HAP-1 (cell line): ENCODE data around the gene AGAP1.

ENCODE experiments used
- DNase-seq, 2 experiments: peaks; one replicate each; pipeline ENCODE4 v3.0.0-alpha.2; 2016 to 2020; ENCODE audit warnings: low spot score in 2 of 2
- H3K27me3 ChIP-seq: fragments of 250-450 bp; sonication (Bioruptor Pico); 2 replicates; pipeline ENCODE4 v1.5.1; 2020; ENCODE audit warnings: low read depth, mild to moderate bottlenecking, moderate library complexity
- H3K36me3 ChIP-seq: fragments of 250-450 bp; sonication (Bioruptor Pico); replicated peaks from 2 replicates; pipeline ENCODE4 v1.5.1; 2020; ENCODE audit warnings: mild to moderate bottlenecking
- H3K4me1 ChIP-seq: fragments of 250-450 bp; sonication (Bioruptor Pico); 2 replicates; pipeline ENCODE4 v1.5.1; 2020; ENCODE audit warnings: mild to moderate bottlenecking
- H3K4me3 ChIP-seq: fragments of 250-450 bp; sonication (Bioruptor Pico); 2 replicates; pipeline ENCODE4 v1.5.1; 2020; ENCODE audit warnings: mild to moderate bottlenecking, moderate library complexity
- H3K9me3 ChIP-seq: fragments of 250-450 bp; sonication (Bioruptor Pico); 2 replicates; pipeline ENCODE4 v1.5.1; 2020; ENCODE audit warnings: mild to moderate bottlenecking, moderate library complexity
- in situ Hi-C: fragments of 300-500 bp; cut with MboI; formaldehyde crosslinking; loops from 3 replicates; pipeline ENCODE4 v1.14.3; 2020; ENCODE audit warnings: low sequenced_read_pairs, inconsistent platforms, mixed read lengths

Gene AGAP1

DNA sequence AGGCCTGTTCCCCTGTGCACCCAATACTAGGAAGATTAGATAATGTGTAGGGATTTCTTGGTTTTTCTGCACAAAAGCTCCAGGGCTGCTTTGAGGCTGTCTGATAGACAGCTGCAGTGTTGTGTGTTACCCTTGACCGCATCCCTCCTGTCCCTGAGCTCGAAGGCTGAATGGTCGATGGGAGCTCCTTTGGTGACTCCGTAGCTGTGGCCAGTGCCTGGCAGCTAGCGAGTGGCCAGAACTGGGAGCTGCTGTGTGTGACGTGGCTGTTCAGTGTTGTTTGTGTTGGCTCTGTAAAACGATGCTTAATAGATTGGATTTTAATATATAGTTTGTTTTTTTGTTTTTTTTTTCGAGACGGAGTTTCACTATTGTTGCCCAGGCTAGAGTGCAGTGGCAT lies 170.0 kb downstream of the AGAP1 start:
- in situ Hi-C loops: no loop called here
- H3K36me3 ChIP-seq: no peaks in the 10 kb centered on the region
- no peak for DNase-seq
- peaks cover 15% of the 10 kb centered on the region for H3K4me1 ChIP-seq
- no peaks in the 10 kb centered on the region for H3K9me3 ChIP-seq
- H3K27me3 ChIP-seq: no peaks in the 10 kb centered on the region
- no peak overlapping the region for H3K4me3 ChIP-seq

DNA sequence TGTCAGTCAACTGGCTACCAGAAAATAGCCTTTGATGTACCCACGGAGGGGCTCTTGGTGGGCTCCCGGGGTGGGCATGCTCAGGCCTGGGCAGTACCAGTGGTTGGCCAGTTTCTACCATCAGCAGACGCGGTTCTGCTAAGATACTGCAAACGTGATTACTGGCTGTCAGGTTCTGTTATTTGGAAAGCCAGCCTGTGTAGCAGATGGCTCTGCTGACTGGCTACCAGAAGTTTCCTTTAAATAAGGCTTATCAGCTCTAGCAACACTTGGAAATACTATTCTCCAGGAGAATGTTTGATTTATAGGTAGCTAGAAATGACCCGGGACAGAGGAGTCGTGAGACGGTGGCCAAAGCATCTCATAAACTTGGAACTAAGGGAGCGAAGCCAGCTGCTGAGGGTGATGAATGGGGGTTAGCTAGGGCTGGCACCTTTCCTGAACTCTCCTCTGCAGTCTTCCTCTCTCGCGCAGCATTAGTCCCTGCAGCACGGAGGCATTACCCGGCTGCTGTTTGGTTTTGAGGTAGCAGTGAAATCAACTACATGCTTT lies 171.9 kb downstream of the AGAP1 start:
- H3K36me3 ChIP-seq: no peaks in the 10 kb centered on the region
- H3K4me1 ChIP-seq: peaks cover 10% of the 10 kb centered on the region
- in situ Hi-C loops: no loop called here
- no peaks in the 10 kb centered on the region for H3K27me3 ChIP-seq
- no peak overlapping the region; the same call in 1 of the 2 replicates for H3K4me3 ChIP-seq
- no peak for DNase-seq
- H3K9me3 ChIP-seq: no peaks in the 10 kb centered on the region

DNA sequence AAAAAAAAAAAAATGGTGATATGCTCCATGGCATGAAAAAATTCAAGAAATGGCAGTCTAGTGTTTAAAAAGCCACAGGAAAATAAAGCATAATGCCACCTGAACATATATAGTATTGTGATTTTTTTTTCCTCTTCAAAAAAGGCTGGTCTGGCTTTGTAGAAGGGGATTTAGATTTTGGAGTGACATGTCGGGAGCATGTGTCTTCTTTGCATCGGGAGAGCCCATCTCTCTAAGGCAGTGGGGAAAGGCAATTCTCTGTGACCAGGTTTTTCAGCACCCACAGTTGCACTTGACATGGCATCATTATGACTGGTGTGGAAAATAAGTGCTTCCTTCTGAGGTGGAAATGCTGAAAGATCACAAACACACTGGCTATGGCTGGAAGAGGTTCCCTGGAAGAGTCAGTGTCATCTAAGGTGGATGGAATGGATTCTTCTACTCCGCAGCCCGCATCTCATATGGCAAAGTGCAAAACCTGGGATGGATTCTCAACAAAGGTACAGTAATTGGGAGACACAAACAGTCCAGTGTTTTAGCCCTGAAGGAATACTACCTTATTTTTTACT lies 172.5 kb downstream of the AGAP1 start:
- H3K27me3 ChIP-seq: no peaks in the 10 kb centered on the region
- H3K36me3 ChIP-seq: no peaks in the 10 kb centered on the region
- H3K4me1 ChIP-seq: peaks cover 10% of the 10 kb centered on the region
- peak overlapping the region; percentile 14 for H3K4me3 ChIP-seq
- peak; percentile 67 to 71 for DNase-seq
- in situ Hi-C loops: no loop called here
- H3K9me3 ChIP-seq: no peaks in the 10 kb centered on the region

DNA sequence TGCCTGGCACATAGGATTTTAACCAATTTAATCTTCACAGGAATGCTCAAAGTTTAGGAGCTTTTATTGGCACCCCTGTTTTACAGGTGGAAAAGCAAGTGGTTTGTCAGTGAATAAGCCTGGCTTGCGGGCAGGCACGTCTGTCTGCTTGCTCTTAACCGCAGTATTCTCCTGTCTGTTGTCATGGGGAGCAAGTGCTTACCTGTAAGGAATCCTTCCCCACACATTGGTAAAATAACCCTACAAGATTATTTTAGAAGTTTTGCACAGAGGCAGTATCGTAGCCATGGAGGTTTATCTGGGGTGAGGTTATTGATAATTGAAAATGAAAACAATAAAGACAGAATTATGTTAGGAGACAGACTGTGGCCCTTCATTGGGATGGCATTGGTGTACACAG lies 174.9 kb downstream of the AGAP1 start:
- Histone ChIP-seq H3K27me3 (no peaks in the 10 kb centered on the region), H3K9me3 (no peaks in the 10 kb centered on the region), H3K4me1 (peaks cover 10% of the 10 kb centered on the region), H3K36me3 (no peaks in the 10 kb centered on the region), H3K4me3 (no peak overlapping the region)
- DNase-seq: no peak
- in situ Hi-C loops: no loop called here

DNA sequence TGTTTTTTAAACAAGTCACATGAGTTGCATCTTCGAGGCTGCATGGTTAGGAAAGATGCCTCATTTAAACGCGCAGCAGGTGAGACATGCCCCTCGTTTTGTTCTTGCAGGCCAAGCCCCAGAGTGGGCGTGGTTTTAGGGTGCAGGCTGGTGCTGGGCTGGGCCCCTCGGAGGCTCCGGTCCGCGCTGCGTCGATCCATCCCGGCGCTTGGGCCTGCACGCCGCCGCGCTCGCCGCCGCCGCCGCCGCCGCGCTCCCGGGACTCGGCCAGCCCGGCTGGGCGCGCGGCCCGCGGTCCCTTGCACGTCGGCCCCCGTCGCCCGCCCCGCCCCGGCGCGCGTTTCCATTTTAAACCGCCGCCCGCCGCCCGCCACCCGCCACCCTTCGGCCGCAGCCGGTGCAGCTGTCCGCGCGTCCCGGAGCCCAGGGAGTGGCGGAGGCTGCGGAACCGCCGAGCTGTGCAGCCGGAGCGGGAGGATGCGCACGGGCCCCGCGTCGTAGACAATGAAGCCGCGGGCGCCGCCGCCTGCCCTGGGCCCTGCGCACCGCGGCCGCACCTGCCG lies 175.5 kb downstream of the AGAP1 start:
- Histone ChIP-seq H3K4me3 (peak overlapping the region; percentile 23; the same call in 1 of the 2 replicates), H3K9me3 (no peaks in the 10 kb centered on the region), H3K4me1 (peaks cover 10% of the 10 kb centered on the region), H3K27me3 (no peaks in the 10 kb centered on the region), H3K36me3 (no peaks in the 10 kb centered on the region)
- in situ Hi-C loops: no loop called here
- DNase-seq: peak; percentile 60 to 89

DNA sequence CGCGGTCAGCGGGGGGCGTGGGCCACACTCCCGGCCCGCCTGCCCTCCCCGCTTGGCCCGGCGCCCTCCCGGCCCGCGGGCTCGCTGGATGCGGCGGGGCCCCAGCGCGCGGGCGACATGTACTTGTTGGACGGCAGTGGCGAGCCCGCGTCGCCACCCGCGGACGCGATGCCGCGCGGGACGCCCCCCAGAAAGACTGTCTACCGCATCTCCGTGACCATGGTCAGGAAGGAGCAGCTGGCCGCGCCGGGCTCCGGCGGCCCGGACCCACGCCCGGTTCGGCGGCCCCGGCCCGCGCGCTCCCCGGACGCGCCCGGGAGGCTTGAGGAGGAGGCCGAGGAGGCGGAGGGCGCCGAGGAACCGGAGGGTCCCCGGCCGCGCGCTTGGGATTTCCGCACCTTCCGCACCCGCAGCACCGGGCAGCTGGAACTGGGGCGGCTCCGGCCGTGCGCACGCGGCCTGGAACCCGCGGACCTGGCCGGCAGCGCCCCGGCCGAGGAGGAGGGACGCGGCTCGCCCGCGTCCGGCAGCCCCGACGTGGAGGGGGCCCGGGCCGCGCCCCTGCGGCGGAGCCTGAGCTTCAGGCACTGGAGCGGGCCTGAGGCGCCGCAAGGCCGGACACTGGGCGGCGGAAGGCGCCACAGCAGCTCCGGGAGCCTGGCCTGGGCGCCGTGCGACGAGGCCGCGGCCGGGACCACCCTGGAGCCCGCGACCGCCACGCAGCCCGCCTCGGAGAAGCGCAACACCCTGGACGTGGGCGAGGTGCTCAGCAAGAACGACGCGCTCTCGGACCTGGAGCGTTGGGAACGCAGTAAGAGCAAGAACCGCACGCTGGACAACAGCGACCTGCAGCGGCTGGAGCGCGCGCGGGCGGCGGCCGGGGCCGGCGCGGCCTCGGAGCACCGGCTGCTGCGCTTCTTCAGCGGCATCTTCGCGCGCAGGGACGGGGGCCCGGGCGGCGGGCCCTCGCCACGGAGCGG lies 176.4 kb downstream of the AGAP1 start:
- H3K9me3 ChIP-seq: no peaks in the 10 kb centered on the region
- in situ Hi-C loops: no loop called here
- H3K36me3 ChIP-seq: no peaks in the 10 kb centered on the region
- H3K4me1 ChIP-seq: peaks cover 10% of the 10 kb centered on the region
- peak overlapping the region; percentile 12; the same call in 1 of the 2 replicates for H3K4me3 ChIP-seq
- H3K27me3 ChIP-seq: no peaks in the 10 kb centered on the region
- no peak for DNase-seq

DNA sequence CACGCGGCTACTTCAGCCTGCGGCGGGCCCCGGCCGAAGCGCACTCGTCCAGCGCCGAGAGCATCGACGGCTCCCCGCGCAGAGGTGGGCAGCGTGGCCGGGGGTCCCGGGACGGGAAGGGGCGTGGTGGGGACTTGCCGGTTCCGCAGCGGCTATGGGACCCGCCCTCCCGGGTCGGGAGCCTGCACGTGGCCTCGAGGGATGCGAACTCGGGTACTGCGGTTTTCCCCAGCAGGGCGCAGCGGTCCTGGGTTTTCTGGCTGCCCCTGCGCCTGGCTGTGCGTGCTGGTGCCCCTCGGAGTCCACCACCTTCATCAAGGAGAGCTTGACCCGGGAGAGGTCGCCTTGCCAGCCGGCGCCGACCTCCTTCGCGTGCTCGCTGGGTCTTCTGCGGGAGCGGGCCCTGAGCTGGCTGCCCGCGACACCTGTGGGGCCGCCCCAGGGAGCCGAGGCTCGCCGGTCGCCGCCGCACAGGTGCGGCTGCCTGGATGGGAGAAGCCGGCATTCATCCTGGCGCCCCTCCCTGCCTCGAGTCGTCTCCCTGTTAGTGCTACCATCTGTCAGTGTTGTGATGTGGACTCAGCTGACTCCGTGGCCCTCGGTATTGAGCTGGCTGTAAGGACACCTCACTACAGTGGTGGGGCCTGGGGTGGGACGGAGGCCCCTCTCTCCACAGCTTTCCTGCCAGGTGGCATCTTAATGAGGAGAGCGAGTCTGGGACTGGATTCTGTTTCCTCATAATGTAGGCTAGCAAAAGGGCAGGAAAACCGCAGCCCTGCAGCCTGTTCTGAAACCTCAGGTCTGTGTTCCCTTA lies 177.3 kb downstream of the AGAP1 start:
- in situ Hi-C loops: no loop called here
- DNase-seq: no peak
- no peaks in the 10 kb centered on the region for H3K27me3 ChIP-seq
- no peak overlapping the region; the same call in 1 of the 2 replicates for H3K4me3 ChIP-seq
- no peaks in the 10 kb centered on the region for H3K9me3 ChIP-seq
- peaks cover 2% of the 10 kb centered on the region for H3K4me1 ChIP-seq
- H3K36me3 ChIP-seq: no peaks in the 10 kb centered on the region

DNA sequence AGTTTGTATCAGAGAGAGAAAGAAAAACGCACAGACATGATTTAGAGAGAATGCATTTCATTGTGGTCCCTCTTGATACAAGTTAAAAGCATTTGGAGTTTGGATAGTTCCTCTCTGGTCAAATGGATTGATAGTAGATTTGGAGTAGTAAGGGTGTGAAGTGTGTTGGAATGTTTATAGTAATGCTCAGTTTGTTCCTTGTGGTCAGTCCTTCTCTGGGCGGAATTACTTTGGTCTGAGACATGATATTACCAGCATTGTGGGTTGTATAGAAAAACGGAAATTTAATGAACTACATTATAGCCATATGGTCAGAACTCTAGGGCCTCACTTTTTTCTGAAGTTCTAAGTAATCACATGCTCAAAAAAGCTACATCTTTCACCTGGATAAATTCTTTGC lies 178.9 kb downstream of the AGAP1 start:
- no peak for DNase-seq
- Histone ChIP-seq H3K4me1 (peaks cover 2% of the 10 kb centered on the region; the same call in 1 of the 2 replicates), H3K27me3 (no peaks in the 10 kb centered on the region), H3K9me3 (no peaks in the 10 kb centered on the region), H3K4me3 (no peak overlapping the region), H3K36me3 (no peaks in the 10 kb centered on the region)
- in situ Hi-C loops: no loop called here

DNA sequence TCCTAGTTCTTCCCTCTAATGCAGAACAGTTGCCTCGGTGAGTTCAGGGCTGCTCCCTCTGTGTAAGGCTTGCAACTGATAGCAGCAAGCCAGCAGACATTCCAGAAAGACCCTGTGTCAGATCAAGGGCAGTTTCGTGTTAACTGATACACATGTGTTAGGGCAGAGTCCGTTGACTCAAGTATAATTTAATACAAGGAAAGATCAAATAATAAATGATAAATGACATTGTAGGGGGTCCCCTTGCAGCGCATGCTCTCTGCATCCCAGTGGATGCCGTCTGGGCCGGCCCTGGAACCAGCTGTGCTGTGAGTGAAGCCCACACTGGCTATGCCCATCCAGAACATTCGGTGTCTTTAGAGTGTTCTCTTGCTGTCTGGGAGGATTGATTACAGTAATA lies 180.3 kb downstream of the AGAP1 start:
- no peaks in the 10 kb centered on the region for H3K36me3 ChIP-seq
- in situ Hi-C loops: no loop called here
- peaks cover 2% of the 10 kb centered on the region; the same call in 1 of the 2 replicates for H3K4me1 ChIP-seq
- H3K27me3 ChIP-seq: no peaks in the 10 kb centered on the region
- DNase-seq: no peak
- H3K9me3 ChIP-seq: no peaks in the 10 kb centered on the region
- no peak overlapping the region for H3K4me3 ChIP-seq

DNA sequence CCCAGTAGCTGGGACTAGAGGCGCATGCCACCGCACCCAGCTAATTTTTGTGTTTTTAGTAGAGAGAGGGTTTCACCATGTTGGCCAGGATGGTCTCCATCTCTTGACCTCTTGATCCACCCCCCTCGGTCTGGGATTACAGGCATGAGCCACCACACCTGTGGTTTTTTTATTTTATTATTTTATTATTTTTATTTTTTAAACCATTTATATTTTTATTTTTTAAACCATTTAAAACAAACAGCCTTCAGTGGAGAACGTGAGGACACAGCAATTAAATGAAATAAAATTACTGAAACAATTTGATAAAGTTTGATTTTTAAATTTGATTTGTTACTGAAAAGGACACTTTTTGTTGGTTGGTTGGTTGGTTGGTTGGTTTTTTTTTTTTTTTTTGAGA lies 181.0 kb downstream of the AGAP1 start:
- H3K27me3 ChIP-seq: no peaks in the 10 kb centered on the region
- DNase-seq: no peak
- H3K4me3 ChIP-seq: no peak overlapping the region
- no peaks in the 10 kb centered on the region for H3K36me3 ChIP-seq
- H3K4me1 ChIP-seq: peaks cover 2% of the 10 kb centered on the region; the same call in 1 of the 2 replicates
- in situ Hi-C loops: no loop called here
- no peaks in the 10 kb centered on the region for H3K9me3 ChIP-seq

DNA sequence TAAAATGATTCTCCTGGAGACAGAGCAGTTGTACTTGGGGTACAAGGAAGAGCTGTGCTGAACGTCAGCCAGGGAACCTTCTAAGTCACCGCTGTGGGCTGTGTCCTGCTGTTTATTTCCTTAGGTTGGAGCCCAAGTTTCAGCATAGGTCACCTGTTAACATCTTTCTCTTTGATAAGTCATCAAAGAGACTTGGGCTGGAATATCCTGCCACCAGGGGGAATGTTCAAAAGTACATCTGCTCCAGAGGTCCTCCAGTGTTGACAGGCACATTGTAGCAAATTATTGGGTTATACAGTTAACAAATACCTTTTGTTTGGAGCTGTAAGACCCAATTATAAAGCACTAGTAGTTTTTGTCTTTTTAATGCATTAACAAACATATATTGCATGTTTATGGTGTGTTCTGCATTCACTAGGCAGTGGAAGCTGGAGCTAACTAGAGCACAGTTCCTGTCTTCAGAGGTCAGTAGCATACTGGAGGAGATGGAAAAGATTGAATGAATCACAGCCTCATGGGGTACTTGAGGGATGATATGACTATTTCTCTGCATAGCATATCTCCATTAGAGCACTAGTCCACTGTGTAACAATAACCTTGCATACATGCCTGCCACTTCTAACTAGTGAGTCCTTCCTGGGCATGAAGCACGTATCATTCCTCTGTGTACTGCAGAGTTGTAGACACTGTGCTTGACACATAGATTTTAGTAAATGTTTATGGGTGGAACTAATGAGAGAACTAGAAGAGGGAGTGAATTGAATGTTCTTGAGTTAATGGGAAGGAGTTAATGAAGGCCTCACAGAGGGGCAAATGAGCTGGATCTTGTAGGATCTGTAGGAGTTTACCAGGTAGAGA lies 182.1 kb downstream of the AGAP1 start:
- Histone ChIP-seq H3K9me3 (no peaks in the 10 kb centered on the region), H3K4me3 (no peak overlapping the region), H3K36me3 (no peaks in the 10 kb centered on the region), H3K4me1 (peaks cover 2% of the 10 kb centered on the region; the same call in 1 of the 2 replicates), H3K27me3 (no peaks in the 10 kb centered on the region)
- in situ Hi-C loops: no loop called here
- no peak for DNase-seq

DNA sequence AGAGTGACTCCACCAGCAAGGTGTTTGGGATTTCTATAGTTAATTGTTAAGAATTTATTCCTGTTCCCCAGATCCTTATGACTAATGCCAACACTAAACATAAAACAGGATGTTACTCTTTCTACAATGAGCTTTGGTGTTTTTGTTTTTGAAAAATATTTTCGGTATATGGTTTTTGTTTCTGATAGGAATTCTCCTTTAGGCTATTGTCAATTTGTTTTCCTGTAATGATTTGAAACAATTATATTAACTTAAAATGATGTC lies 182.6 kb downstream of the AGAP1 start:
- Histone ChIP-seq H3K4me3 (no peak overlapping the region), H3K36me3 (no peaks in the 10 kb centered on the region), H3K27me3 (no peaks in the 10 kb centered on the region), H3K9me3 (no peaks in the 10 kb centered on the region), H3K4me1 (peaks cover 2% of the 10 kb centered on the region; the same call in 1 of the 2 replicates)
- no peak for DNase-seq
- in situ Hi-C loops: no loop called here
